DOHH2 (cell line): ENCODE results near the gene S1PR1.

ENCODE experiments used
- H3F3A ChIP-seq: fragments of 200-600 bp; sonication (generic), shearing (Covaris generic); 2 replicates; pipeline ENCODE4 v1.6.0; 2016; ENCODE audit warnings: antibody characterized with exemption, mild to moderate bottlenecking; ENCODE audit not compliant: control insufficient read depth, insufficient read depth
- H3K27ac ChIP-seq: fragments of 200-600 bp; sonication (generic); 2 replicates; pipeline ENCODE4 v1.5.1; 2014; ENCODE audit warnings: low read depth, mild to moderate bottlenecking, low read length, moderate library complexity
- H3K27me3 ChIP-seq: fragments of 200-600 bp; sonication (generic); 2 replicates; pipeline ENCODE4 v1.6.1; 2014; ENCODE audit warnings: mild to moderate bottlenecking, low read length, mixed read lengths; ENCODE audit not compliant: control insufficient read depth
- H3K36me3 ChIP-seq: fragments of 200-600 bp; sonication (generic); 2 replicates; pipeline ENCODE4 v1.6.1; 2014; ENCODE audit warnings: mild to moderate bottlenecking, low read length, moderate library complexity, mixed read lengths; ENCODE audit not compliant: control insufficient read depth
- H3K4me1 ChIP-seq: fragments of 200-600 bp; sonication (generic); 2 replicates; pipeline ENCODE4 v1.6.1; 2014; ENCODE audit warnings: mild to moderate bottlenecking, low read length, mixed read lengths; ENCODE audit not compliant: control insufficient read depth
- H3K4me2 ChIP-seq: fragments of 200-600 bp; sonication (generic); 2 replicates; pipeline ENCODE4 v1.6.0; 2014; ENCODE audit warnings: mild to moderate bottlenecking, low read length, moderate library complexity
- H3K4me3 ChIP-seq: fragments of 200-600 bp; sonication (generic); 2 replicates; pipeline ENCODE4 v1.5.1; 2014; ENCODE audit warnings: mild to moderate bottlenecking, low read length, mixed read lengths
- H3K79me2 ChIP-seq: fragments of 200-600 bp; sonication (generic); 2 replicates; pipeline ENCODE4 v1.6.1; 2014; ENCODE audit warnings: mild to moderate bottlenecking, low read length, mixed read lengths; ENCODE audit not compliant: control insufficient read depth
- H3K9me2 ChIP-seq: fragments of 200-600 bp; sonication (generic); replicated peaks from 2 replicates; pipeline ENCODE4 v1.6.1; 2014; ENCODE audit warnings: mild to moderate bottlenecking, low read length, mixed read lengths; ENCODE audit not compliant: control insufficient read depth
- H3K9me3 ChIP-seq: fragments of 200-600 bp; sonication (generic); 2 replicates; pipeline ENCODE4 v1.6.1; 2014; ENCODE audit warnings: antibody characterized with exemption, low read length, mixed read lengths; ENCODE audit not compliant: control insufficient read depth, insufficient read depth
- H4K20me1 ChIP-seq: fragments of 200-600 bp; sonication (generic); 2 replicates; pipeline ENCODE4 v1.6.0; 2014; ENCODE audit warnings: low read depth, mild to moderate bottlenecking, antibody characterized with exemption, low read length, moderate library complexity; ENCODE audit not compliant: control insufficient read depth, insufficient read depth
- CTCF ChIP-seq: fragments of 200-600 bp; sonication (generic); IDR thresholded peaks from one replicate; pipeline ENCODE4 v1.5.1; 2014; ENCODE audit warnings: antibody characterized with exemption, mild to moderate bottlenecking, low read depth, low read length; ENCODE audit not compliant: poor library complexity, severe bottlenecking
- EZH2phosphoT487 ChIP-seq: fragments of 200-600 bp; sonication (generic); IDR thresholded peaks from 2 replicates; pipeline ENCODE4 v1.6.1; 2017; ENCODE audit warnings: borderline replicate concordance, mild to moderate bottlenecking, antibody characterized with exemption, low read length, moderate library complexity, mixed read lengths

The S1PR1 gene

DNA sequence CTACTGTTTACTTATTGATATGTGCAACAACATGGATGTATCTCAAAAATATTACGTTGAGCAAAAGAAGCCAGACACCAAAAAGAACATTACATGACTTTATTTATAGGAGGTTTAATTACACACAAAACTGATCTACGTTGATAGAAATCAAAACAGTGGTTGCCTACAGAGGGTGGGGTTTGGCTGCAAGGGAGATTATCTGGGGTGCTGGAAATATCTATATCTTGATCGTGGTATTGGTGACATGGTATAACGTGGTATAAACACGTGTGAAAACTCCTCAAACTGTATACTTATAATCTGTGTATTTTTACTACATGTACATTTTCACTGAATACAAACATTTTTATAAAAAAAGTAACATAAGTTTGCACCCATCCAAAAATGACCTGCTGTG, 38.9 kb downstream of the S1PR1 start:
- H3F3A ChIP-seq: no peaks in the 10 kb centered on the region
- no peaks in the 10 kb centered on the region for H3K27me3 ChIP-seq
- peak overlapping the region; percentile 32 for H3K4me2 ChIP-seq
- H4K20me1 ChIP-seq: no peaks in the 10 kb centered on the region
- H3K9me3 ChIP-seq: no peaks in the 10 kb centered on the region
- TF ChIP-seq EZH2phosphoT487: no peak
- TF ChIP-seq CTCF: no peak
- no peak overlapping the region for H3K27ac ChIP-seq
- H3K4me3 ChIP-seq: no peak overlapping the region
- no peaks in the 10 kb centered on the region for H3K36me3 ChIP-seq
- H3K9me2 ChIP-seq: no peaks in the 10 kb centered on the region
- H3K79me2 ChIP-seq: no peaks in the 10 kb centered on the region
- H3K4me1 ChIP-seq: peaks cover 26% of the 10 kb centered on the region

DNA sequence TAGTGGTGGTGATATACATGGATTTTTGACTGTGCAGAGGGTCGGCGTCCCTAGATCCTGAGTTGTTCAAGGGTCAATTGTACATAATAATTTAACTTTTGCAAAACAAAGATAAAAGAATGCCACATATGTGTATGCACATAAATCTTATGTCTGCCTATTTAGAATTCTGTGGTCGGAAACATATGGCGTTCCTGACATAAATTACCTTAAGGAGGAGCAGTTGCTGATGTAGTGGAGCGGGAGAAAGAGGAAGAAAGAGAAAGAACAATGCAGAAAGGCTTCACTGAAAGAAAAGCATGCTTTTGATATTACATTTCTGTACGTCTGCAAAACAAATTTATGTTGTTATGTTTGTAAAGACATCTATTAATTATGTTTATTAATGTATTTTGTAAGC, 40.0 kb downstream of the S1PR1 start:
- H3K9me3 ChIP-seq: no peaks in the 10 kb centered on the region
- H3K27me3 ChIP-seq: no peaks in the 10 kb centered on the region
- peaks cover 26% of the 10 kb centered on the region for H3K4me1 ChIP-seq
- TF ChIP-seq EZH2phosphoT487 (no peak), CTCF (no peak)
- H4K20me1 ChIP-seq: no peaks in the 10 kb centered on the region
- no peaks in the 10 kb centered on the region for H3K36me3 ChIP-seq
- no peaks in the 10 kb centered on the region for H3K79me2 ChIP-seq
- H3F3A ChIP-seq: no peaks in the 10 kb centered on the region
- H3K27ac ChIP-seq: no peak overlapping the region
- no peak overlapping the region for H3K4me3 ChIP-seq
- no peaks in the 10 kb centered on the region for H3K9me2 ChIP-seq
- peak overlapping the region; percentile 30; the same call in 1 of the 2 replicates for H3K4me2 ChIP-seq

DNA sequence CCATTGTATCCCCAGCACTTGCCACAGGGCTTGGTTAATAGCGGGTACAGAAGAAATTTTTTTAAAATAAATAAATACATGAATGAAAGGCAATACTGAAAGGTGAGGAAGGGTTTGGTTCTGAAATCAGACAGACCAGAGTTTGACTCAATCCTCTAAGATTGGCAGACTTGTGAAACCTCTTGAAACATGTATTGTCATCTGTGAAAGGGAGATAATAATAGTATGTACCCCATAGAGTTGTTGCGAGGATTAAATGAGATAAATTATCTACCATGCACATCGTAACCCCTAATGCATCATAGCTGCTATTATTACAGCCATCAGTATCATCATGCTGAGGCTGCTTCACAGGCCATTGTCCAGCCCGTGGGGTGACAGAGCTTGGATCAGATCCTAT, 41.4 kb downstream of the S1PR1 start:
- no peaks in the 10 kb centered on the region for H3K79me2 ChIP-seq

More for the DNA sequence above, 41.4 kb downstream of the S1PR1 start:
- H3K27me3 ChIP-seq: no peaks in the 10 kb centered on the region
- no peaks in the 10 kb centered on the region for H3K9me2 ChIP-seq
- H3K4me2 ChIP-seq: no peak overlapping the region
- H3K36me3 ChIP-seq: no peaks in the 10 kb centered on the region
- peaks cover 26% of the 10 kb centered on the region for H3K4me1 ChIP-seq
- TF ChIP-seq CTCF (no peak), EZH2phosphoT487 (no peak)
- no peaks in the 10 kb centered on the region for H3K9me3 ChIP-seq
- no peaks in the 10 kb centered on the region for H3F3A ChIP-seq
- no peak overlapping the region for H3K4me3 ChIP-seq
- H3K27ac ChIP-seq: no peak overlapping the region
- no peaks in the 10 kb centered on the region for H4K20me1 ChIP-seq
